OCI-LY1 (cell line): ENCODE results near the gene SLMAP.

Experiments used
- H2AFZ ChIP-seq: fragments of 200-600 bp; sonication (generic), shearing (Covaris generic); 2 replicates; pipeline ENCODE4 v1.6.0; 2014; ENCODE audit warnings: antibody characterized with exemption, mild to moderate bottlenecking, low read length
- H3F3A ChIP-seq: fragments of 200-600 bp; sonication (generic), shearing (Covaris generic); 2 replicates; pipeline ENCODE4 v1.6.0; 2014; ENCODE audit warnings: mild to moderate bottlenecking, antibody characterized with exemption, low read length, moderate library complexity; ENCODE audit not compliant: insufficient read depth
- H3K27ac ChIP-seq: fragments of 200-600 bp; sonication (generic); 2 replicates; pipeline ENCODE4 v1.5.1; 2014; ENCODE audit warnings: low read length, mixed run types, mild to moderate bottlenecking, low read depth; ENCODE audit not compliant: poor library complexity, severe bottlenecking
- H3K27me3 ChIP-seq: fragments of 200-600 bp; sonication (generic); 2 replicates; pipeline ENCODE4 v1.6.0; 2014; ENCODE audit warnings: antibody characterized with exemption, mild to moderate bottlenecking, low read length, moderate library complexity; ENCODE audit not compliant: insufficient read depth
- H3K36me3 ChIP-seq: fragments of 200-600 bp; sonication (generic); 2 replicates; pipeline ENCODE4 v1.6.1; 2014; ENCODE audit warnings: mild to moderate bottlenecking, antibody characterized with exemption, low read length, moderate library complexity, mixed read lengths; ENCODE audit not compliant: insufficient read depth
- H3K4me1 ChIP-seq: fragments of 200-600 bp; sonication (generic); 2 replicates; pipeline ENCODE4 v1.5.1; 2014; ENCODE audit warnings: mild to moderate bottlenecking, low read length, moderate library complexity; ENCODE audit not compliant: insufficient read depth, severe bottlenecking
- H3K4me2 ChIP-seq: fragments of 200-600 bp; sonication (generic), shearing (Covaris generic); 2 replicates; pipeline ENCODE4 v1.6.1; 2014; ENCODE audit warnings: low read length
- H3K4me3 ChIP-seq: fragments of 200-600 bp; sonication (generic); 2 replicates; pipeline ENCODE4 v1.5.1; 2014; ENCODE audit warnings: low read length, low read depth, mild to moderate bottlenecking, mixed read lengths; ENCODE audit not compliant: poor library complexity, severe bottlenecking
- H3K79me2 ChIP-seq: fragments of 200-600 bp; shearing (Covaris generic); 2 replicates; pipeline ENCODE4 v1.6.1; 2016; ENCODE audit warnings: mixed run types, low read length, mixed read lengths; ENCODE audit not compliant: insufficient read depth
- H3K9ac ChIP-seq: fragments of 200-600 bp; sonication (generic), shearing (Covaris generic); 2 replicates; pipeline ENCODE4 v1.6.1; 2014; ENCODE audit warnings: mild to moderate bottlenecking, low read length, mixed read lengths
- H3K9me2 ChIP-seq: fragments of 200-600 bp; sonication (generic), shearing (Covaris generic); 2 replicates; pipeline ENCODE4 v1.6.1; 2014; ENCODE audit warnings: low read depth, mild to moderate bottlenecking, low read length, mixed read lengths
- H3K9me3 ChIP-seq: fragments of 200-600 bp; shearing (Covaris generic); 2 replicates; pipeline ENCODE4 v1.6.1; 2014; ENCODE audit warnings: low read length, mixed read lengths
- H4K20me1 ChIP-seq: fragments of 200-600 bp; sonication (generic), shearing (Covaris generic); 2 replicates; pipeline ENCODE4 v1.6.0; 2016; ENCODE audit warnings: mild to moderate bottlenecking, low read length; ENCODE audit not compliant: insufficient read depth
- CTCF ChIP-seq: fragments of 200-600 bp; sonication (generic), shearing (Covaris generic); IDR thresholded peaks from 2 replicates; pipeline ENCODE4 v1.5.1; 2017; ENCODE audit warnings: mild to moderate bottlenecking, antibody characterized with exemption, low read length, moderate library complexity, mixed read lengths
- EZH2 ChIP-seq: fragments of 200-600 bp; sonication (generic), shearing (Covaris generic); IDR thresholded peaks from 2 replicates; pipeline ENCODE4 v1.8.0; 2017; ENCODE audit warnings: borderline replicate concordance, mixed run types, mild to moderate bottlenecking, antibody characterized with exemption, low read length, moderate library complexity, mixed read lengths

The SLMAP gene

GRCh38 chr3:57903124-57903890 lies 147.2 kb downstream of the SLMAP start:
- H3K4me1 ChIP-seq: no peaks in the 10 kb centered on the region
- H3K9me3 ChIP-seq: no peaks in the 10 kb centered on the region
- TF ChIP-seq CTCF (no peak), EZH2 (no peak)
- no peak overlapping the region for H3K27ac ChIP-seq
- H3K27me3 ChIP-seq: no peaks in the 10 kb centered on the region
- no peak overlapping the region for H3K4me3 ChIP-seq
- peaks cover 2% of the 10 kb centered on the region; the same call in 1 of the 2 replicates for H3F3A ChIP-seq
- H3K79me2 ChIP-seq: no peaks in the 10 kb centered on the region
- no peaks in the 10 kb centered on the region for H4K20me1 ChIP-seq
- no peak overlapping the region for H3K9ac ChIP-seq
- no peak overlapping the region for H2AFZ ChIP-seq
- H3K36me3 ChIP-seq: peaks cover 26% of the 10 kb centered on the region; the same call in 1 of the 2 replicates
- H3K9me2 ChIP-seq: no peaks in the 10 kb centered on the region
- H3K4me2 ChIP-seq: no peak overlapping the region

- Histone ChIP-seq H3K9me2 (no peaks in the 10 kb centered on the region), H2AFZ (no peak overlapping the region), H3K27ac (no peak overlapping the region), H3K79me2 (no peaks in the 10 kb centered on the region), H3K4me1 (no peaks in the 10 kb centered on the region), H3K9me3 (no peaks in the 10 kb centered on the region), H3K36me3 (peaks cover 43% of the 10 kb centered on the region), H3K27me3 (no peaks in the 10 kb centered on the region), H3K4me3 (no peak overlapping the region), H3K9ac (no peak overlapping the region), H4K20me1 (no peaks in the 10 kb centered on the region), H3F3A (no peaks in the 10 kb centered on the region), H3K4me2 (no peak overlapping the region)
- no peak for TF ChIP-seq EZH2
- TF ChIP-seq CTCF: peak; percentile 64
Measured at GRCh38 chr3:57910990-57911389, 154.9 kb downstream of the SLMAP start.

- Histone ChIP-seq H3K27ac (no peak overlapping the region), H4K20me1 (no peaks in the 10 kb centered on the region), H3K9me3 (no peaks in the 10 kb centered on the region), H3K4me3 (no peak overlapping the region), H3K4me1 (no peaks in the 10 kb centered on the region), H3F3A (no peaks in the 10 kb centered on the region), H3K36me3 (peaks cover 49% of the 10 kb centered on the region), H3K9ac (no peak overlapping the region), H3K27me3 (no peaks in the 10 kb centered on the region), H3K4me2 (no peak overlapping the region), H3K79me2 (no peaks in the 10 kb centered on the region), H3K9me2 (no peaks in the 10 kb centered on the region), H2AFZ (no peak overlapping the region)
- TF ChIP-seq EZH2 (no peak), CTCF (no peak)
Measured at GRCh38 chr3:57911593-57911992, 155.5 kb downstream of the SLMAP start.
